WTC11 (cell line): ENCODE measurements around the gene NSF. TPM values are rescaled to one million over a fixed set of nuclear protein-coding genes. Genes with fewer than 3 reads are reported as not detected.

Experiments
- ATAC-seq: fragments of 200-7000 bp; cut with Tn5 transposase; 2 replicates; pipeline ENCODE4 v1.10.0; 2021; ENCODE audit warnings: mild to moderate bottlenecking, moderate library complexity
- CTCF ChIA-PET: fragments of 300-600 bp; sonication (Branson Sonifier 250); formaldehyde crosslinking; loops from one replicate; lab custom pipeline; 2021; ENCODE audit warnings: antibody characterized with exemption; lab: Charles Lee
- POLR2A ChIA-PET: fragments of 350-600 bp; sonication (Branson Sonifier 250); formaldehyde crosslinking; loops from one replicate; lab custom pipeline; 2021; ENCODE audit warnings: antibody characterized with exemption; lab: Charles Lee
- DNase-seq: peaks from one replicate; pipeline ENCODE4 v3.0.0; 2021; ENCODE audit warnings: low spot score
- H3K27ac Mint-ChIP-seq: 2 replicates; pipeline ENCODE4 v1.8.0; 2021; ENCODE audit warnings: mixed read lengths
- H3K27me3 Mint-ChIP-seq: 2 replicates; pipeline ENCODE4 v1.8.0; 2021; ENCODE audit warnings: low read depth, mild to moderate bottlenecking, moderate library complexity, mixed read lengths
- H3K36me3 Mint-ChIP-seq: 2 replicates; pipeline ENCODE4 v1.8.0; 2021; ENCODE audit warnings: mixed read lengths
- H3K4me1 Mint-ChIP-seq: 2 replicates; pipeline ENCODE4 v1.8.0; 2022; ENCODE audit warnings: mixed read lengths
- H3K4me3 Mint-ChIP-seq: 2 replicates; pipeline ENCODE4 v1.8.0; 2021; ENCODE audit warnings: mild to moderate bottlenecking, moderate library complexity, mixed read lengths
- H3K9me3 Mint-ChIP-seq: 2 replicates; pipeline ENCODE4 v1.8.0; 2021; ENCODE audit warnings: mixed read lengths
- ARID4B ChIP-seq: sonication (generic); formaldehyde crosslinking; IDR thresholded peaks from 2 replicates; pipeline ENCODE4 v1.8.0; 2023; ENCODE audit warnings: missing genetic modification reagents, mild to moderate bottlenecking, borderline replicate concordance
- ATF2 ChIP-seq: sonication (generic); formaldehyde crosslinking; IDR thresholded peaks from 2 replicates; pipeline ENCODE4 v1.8.1; 2022; ENCODE audit warnings: low read depth, missing genetic modification reagents, borderline replicate concordance
- CREM ChIP-seq: sonication (generic); formaldehyde crosslinking; IDR thresholded peaks from 2 replicates; pipeline ENCODE4 v1.8.1; 2022; ENCODE audit warnings: mild to moderate bottlenecking, missing genetic modification reagents, moderate library complexity
- E2F1 ChIP-seq: sonication (generic); formaldehyde crosslinking; IDR thresholded peaks from 2 replicates; pipeline ENCODE4 v1.8.0; 2022; ENCODE audit warnings: mild to moderate bottlenecking, missing genetic modification reagents
- ESRRA ChIP-seq: sonication (generic); formaldehyde crosslinking; IDR thresholded peaks from 2 replicates; pipeline ENCODE4 v1.8.1; 2022; ENCODE audit warnings: mild to moderate bottlenecking, missing genetic modification reagents, borderline replicate concordance
- FOXK1 ChIP-seq: sonication (generic); formaldehyde crosslinking; IDR thresholded peaks from 2 replicates; pipeline ENCODE4 v1.8.0; 2022; ENCODE audit warnings: mild to moderate bottlenecking, moderate library complexity, missing genetic modification reagents
- FOXP1 ChIP-seq: sonication (generic); formaldehyde crosslinking; IDR thresholded peaks from 2 replicates; pipeline ENCODE4 v1.8.0; 2022; ENCODE audit warnings: missing genetic modification reagents, mild to moderate bottlenecking, moderate library complexity, borderline replicate concordance
- MLX ChIP-seq: sonication (generic); formaldehyde crosslinking; IDR thresholded peaks from 2 replicates; pipeline ENCODE4 v1.8.1; 2023; ENCODE audit warnings: mild to moderate bottlenecking, missing genetic modification reagents, moderate library complexity
- NR3C1 ChIP-seq: sonication (generic); formaldehyde crosslinking; conservative IDR thresholded peaks from 2 replicates; pipeline ENCODE4 v1.8.1; 2023; ENCODE audit warnings: low read depth, mild to moderate bottlenecking, missing genetic modification reagents
- SMAD4 ChIP-seq: sonication (generic); formaldehyde crosslinking; IDR thresholded peaks from 2 replicates; pipeline ENCODE4 v1.8.0; 2022; ENCODE audit warnings: mild to moderate bottlenecking, missing genetic modification reagents
- SOX15 ChIP-seq: fragments of 250-450 bp; sonication (Bioruptor Pico); IDR thresholded peaks from 2 replicates; pipeline ENCODE4 v1.9.0; 2021; ENCODE audit warnings: mild to moderate bottlenecking
- STAT6 ChIP-seq: sonication (generic); formaldehyde crosslinking; conservative IDR thresholded peaks from 2 replicates; pipeline ENCODE4 v1.8.1; 2023; ENCODE audit warnings: mild to moderate bottlenecking, low read depth, missing genetic modification reagents, moderate library complexity
- USF1 ChIP-seq: sonication (generic); formaldehyde crosslinking; IDR thresholded peaks from 2 replicates; pipeline ENCODE4 v1.8.0; 2022; ENCODE audit warnings: mild to moderate bottlenecking, missing genetic modification reagents
- ZBTB43 ChIP-seq: sonication (generic); formaldehyde crosslinking; IDR thresholded peaks from 2 replicates; pipeline ENCODE4 v1.8.1; 2023; ENCODE audit warnings: mild to moderate bottlenecking, missing genetic modification reagents
- ZNF425 ChIP-seq: fragments of 250-450 bp; sonication (Bioruptor Pico); conservative IDR thresholded peaks from 2 replicates; pipeline ENCODE4 v1.9.0; 2021; ENCODE audit warnings: mild to moderate bottlenecking
- total RNA-seq: library from RNA; stranded (reverse); gene quantifications from 3 replicates; pipeline ENCODE4 v1.2.3, GENCODE V29; 2021

NSF gene
- total RNA-seq, 1 experiment from 2014 or later = 23.0 TPM

- TF ChIP-seq USF1 (CRISPR knock-in tag) (no peak), SMAD4 (CRISPR knock-in tag) (no peak), STAT6 (CRISPR knock-in tag) (no peak), E2F1 (CRISPR knock-in tag) (no peak), ZBTB43 (no peak), CREM (CRISPR knock-in tag) (no peak), MLX (CRISPR knock-in tag) (no peak)
These were observed 145.6 kb downstream of the NSF start (continued) for GRCh38 chr17:46736100-46736499.

GRCh38 chr17:46737326-46737725 is 146.9 kb downstream of the NSF start:
- DNase-seq = no peak
- no peak for ATAC-seq
- Mint-ChIP-seq H3K9me3 (no peaks in the 10 kb centered on the region), H3K36me3 (no peaks in the 10 kb centered on the region), H3K27me3 (no peaks in the 10 kb centered on the region), H3K4me3 (no peak overlapping the region), H3K27ac (no peak overlapping the region), H3K4me1 (peaks cover 29% of the 10 kb centered on the region)
- ChIA-PET POLR2A (no interaction called here), CTCF (no interaction called here)
- no peak for TF ChIP-seq NR3C1 (CRISPR knock-in tag)
- TF ChIP-seq FOXP1 = no peak
- TF ChIP-seq ARID4B = no peak
- TF ChIP-seq ESRRA (CRISPR knock-in tag) = no peak
- TF ChIP-seq SOX15 (CRISPR knock-in tag) = no peak
- no peak for TF ChIP-seq FOXK1 (CRISPR knock-in tag)
- TF ChIP-seq ATF2 = no peak
- no peak for TF ChIP-seq CREM (CRISPR knock-in tag)
- TF ChIP-seq ZNF425 (CRISPR knock-in tag) = no peak
